ENCODE measurements around the gene RUNX2.

- no peak for TF ChIP-seq EP300 (conservative IDR thresholded peaks at IDR 0.05; ENCODE audit: poor library complexity, severe bottlenecking)
- TF ChIP-seq EZH2 (IDR thresholded peaks at IDR 0.05; ENCODE audit: borderline replicate concordance, insufficient read depth, low read length, poor library complexity, severe bottlenecking), result no peak
- TF ChIP-seq REST (IDR thresholded peaks at IDR 0.05; ENCODE audit: borderline replicate concordance), result no peak
- no peak for TF ChIP-seq TAF1 (IDR thresholded peaks at IDR 0.05; ENCODE audit: low read depth)
- TF ChIP-seq CTCF (IDR thresholded peaks at IDR 0.05; ENCODE audit: poor library complexity, severe bottlenecking), result no peak
- TF ChIP-seq RAD21 (conservative IDR thresholded peaks at IDR 0.05), result no peak
- no peak for TF ChIP-seq POLR2AphosphoS5 (IDR thresholded peaks at IDR 0.05)
Observed at GRCh38 chr6:45521226-45521625, 193.1 kb downstream of the RUNX2 start.
